GM21619 (cell line): Measurements from ENCODE around the gene STX19.
A peak's percentile ranks its signal among the peaks of the same experiment; 100 is the strongest.

Experiments used
- ATAC-seq: cut with Tn5 transposase; IDR thresholded peaks from one replicate; pipeline ENCODE4 v1.9.1; 2021; ENCODE audit not compliant: unreplicated experiment

STX19 gene

GRCh38 chr3:94043285-94043684, 14.9 kb upstream of the STX19 start:
- no peak for ATAC-seq

DNA sequence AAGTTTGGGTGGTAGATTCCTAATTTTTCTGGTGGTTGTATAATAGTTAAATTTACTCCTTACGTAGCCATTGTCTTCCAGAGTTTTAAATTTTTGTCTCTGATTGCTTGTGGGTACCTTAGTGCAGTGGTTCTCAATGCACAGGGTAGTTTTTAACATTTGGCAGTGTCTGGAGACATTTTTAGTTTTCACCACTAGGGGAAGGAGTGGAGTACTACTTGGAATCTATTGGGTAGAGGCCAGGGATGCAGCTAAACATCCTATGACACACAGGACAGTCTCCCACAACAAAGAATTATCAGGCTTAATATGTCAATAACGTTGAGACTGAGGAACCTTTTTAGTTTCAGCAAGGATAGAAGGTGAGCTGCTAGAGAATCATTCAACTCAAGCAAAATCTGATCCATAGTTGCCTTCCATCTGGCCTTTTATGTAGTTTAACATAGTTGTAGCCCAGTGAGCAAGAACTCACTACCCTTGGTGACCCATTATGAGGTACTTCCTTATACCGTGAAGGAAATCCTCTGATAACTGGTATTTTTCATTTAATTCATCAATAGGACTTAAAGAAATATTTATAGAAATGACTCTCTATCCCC, 8.6 kb upstream of the STX19 start:
- peak; percentile 82 for ATAC-seq

DNA sequence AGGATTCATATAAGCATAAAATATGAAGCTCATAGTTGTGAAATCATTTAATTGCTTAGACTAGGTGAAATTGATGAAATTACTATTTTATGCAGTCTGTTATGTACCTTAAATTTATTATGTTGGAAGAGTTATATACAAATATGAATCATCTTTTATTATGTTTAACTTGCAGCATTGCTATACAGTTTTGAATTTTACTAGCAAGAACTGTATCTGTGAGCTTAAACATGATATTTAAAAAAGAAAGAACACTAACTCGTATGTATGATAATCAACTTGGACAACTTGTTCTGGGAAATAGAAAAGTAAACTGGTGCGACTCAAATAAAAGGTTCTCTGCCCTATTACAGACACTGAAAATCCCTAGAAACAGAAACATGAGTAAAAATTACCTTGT, 1.8 kb downstream of the STX19 start:
- ATAC-seq: no peak

DNA sequence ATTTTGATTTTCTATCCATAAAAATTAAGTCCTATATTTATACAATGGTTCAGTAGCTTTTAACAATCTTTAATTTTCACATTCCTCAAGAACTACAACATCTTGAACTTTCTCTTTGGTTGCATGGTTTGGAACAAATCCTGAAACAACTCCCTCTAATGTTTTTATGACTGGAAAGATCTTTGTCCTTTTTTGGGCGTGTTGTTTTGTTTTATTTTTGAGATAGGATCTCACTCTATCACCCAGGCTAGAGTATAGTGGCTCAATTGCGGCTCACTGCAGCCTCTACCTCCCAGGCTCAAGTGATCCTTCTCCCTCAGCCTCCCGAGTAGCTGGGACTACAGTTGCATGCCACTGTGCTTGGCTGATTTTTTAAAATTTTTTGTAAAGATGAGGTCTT, 4.0 kb downstream of the STX19 start:
- no peak for ATAC-seq

- no peak for ATAC-seq
These were observed 8.1 kb downstream of the STX19 start for GRCh38 chr3:94020293-94020692.

DNA sequence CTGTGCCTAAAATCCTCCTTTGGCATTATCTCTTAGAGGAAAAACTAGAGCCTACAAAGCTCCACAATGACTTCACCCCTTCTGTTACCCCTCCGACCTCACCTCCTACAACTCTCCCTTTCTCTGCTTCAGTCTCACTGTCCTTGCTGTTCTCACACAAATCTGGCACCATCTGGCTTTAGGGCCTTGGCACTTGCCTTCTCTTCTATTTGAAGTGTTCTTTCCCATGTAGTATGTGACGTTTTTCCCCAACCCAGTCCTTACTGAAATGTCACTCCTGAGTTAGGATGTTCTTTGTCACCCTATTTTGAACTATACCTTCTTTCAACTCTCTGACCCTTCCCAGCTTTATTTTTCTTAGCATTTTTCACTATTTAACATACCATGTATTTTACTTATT, 8.7 kb downstream of the STX19 start:
- ATAC-seq: no peak

- ATAC-seq: no peak
These were observed 13.4 kb downstream of the STX19 start for GRCh38 chr3:94015025-94015424.

GRCh38 chr3:94012185-94012584, 16.2 kb downstream of the STX19 start:
- ATAC-seq: no peak

- no peak for ATAC-seq
These were observed 17.1 kb downstream of the STX19 start for GRCh38 chr3:94011233-94011711.

- ATAC-seq: no peak
These were observed 18.8 kb downstream of the STX19 start for GRCh38 chr3:94009608-94010007.

DNA sequence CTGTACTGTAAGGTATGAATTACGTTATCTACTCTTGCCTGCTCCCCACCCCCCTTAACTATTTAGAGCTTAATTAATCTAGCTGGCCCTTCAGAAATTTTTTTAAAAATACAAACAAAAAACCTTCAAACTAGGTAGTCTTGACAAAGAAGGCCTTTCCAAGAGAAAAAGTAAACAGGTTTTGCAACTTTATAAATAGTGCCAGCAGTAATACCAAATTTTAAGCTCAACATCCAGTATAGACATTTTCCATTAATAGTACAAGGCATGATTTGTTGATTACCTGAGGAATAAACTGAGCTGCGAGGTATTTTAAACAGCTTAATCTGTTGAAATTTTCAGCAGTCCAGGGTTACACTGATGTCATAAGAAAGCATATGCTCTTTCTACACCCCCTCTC, 20.1 kb downstream of the STX19 start:
- no peak for ATAC-seq

DNA sequence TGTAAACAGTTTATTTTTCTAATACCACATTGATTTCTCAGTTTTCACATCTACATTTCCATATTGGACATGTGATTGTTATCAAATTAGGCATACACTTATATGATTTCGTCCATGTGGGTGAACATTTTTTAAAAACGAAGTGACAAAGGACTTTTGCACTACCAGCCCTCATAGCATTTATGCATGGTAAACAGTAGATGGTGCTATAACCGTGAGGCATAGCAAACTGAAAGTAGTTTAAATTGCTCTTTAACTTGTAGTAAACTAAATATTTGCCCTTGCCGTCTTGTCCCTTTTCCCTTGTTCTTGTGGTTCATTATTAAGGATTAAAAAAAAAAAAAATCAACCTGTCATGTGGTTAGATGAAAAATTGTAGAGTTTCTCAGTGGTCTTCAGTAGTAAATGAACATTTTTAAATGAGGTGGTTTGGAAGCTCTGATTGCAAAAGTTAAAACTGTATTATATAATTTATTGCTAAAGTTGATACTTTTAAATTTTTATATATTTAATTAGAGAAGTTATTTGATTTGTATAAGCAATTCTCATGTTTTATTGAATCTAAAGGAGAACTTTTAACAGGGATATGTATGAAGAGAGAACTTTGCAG, 24.0 kb downstream of the STX19 start:
- ATAC-seq: peak; percentile 95

- ATAC-seq: no peak
These were observed 26.4 kb downstream of the STX19 start for GRCh38 chr3:94001827-94002495.

- no peak for ATAC-seq
These were observed 27.2 kb downstream of the STX19 start for GRCh38 chr3:94001191-94001590.

DNA sequence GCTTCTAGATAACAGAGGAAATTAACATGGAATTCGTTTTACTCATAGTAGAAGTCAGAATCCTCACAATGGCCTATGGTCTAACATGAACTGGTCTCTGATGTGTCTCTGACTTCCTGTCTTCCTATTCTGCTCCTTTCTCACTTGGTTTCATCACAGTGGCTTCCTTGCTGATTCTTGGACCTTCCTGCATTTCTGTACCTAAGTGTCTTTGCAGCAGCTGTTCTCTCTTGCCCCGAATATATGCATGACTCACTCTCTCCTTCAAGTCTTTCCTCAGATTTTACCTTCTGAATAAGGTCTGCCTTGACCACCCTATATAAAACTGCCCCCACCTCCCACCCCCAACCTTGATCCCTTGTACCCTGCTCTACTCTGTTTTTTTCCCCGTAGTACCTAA, 34.3 kb downstream of the STX19 start:
- no peak for ATAC-seq

DNA sequence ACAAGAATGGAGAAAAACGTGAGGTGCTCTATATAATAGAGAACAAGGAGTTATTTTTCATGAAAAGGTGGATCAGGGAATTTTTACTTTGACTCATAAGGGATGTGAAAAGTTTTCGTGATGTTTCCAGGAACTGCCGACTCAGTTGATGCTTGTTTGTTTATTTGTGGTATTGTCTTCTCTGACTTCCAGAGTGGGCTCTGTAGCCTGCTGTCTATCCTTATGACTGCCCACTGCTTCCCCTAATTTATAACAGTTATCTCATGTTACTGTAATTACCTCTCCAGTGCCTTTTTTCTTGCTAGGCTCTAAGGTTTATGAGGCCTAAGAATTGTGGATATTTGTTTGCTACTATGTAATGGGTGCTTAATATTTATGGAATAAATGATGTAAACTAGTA, 36.2 kb downstream of the STX19 start:
- no peak for ATAC-seq

GRCh38 chr3:93991631-93992030, 36.8 kb downstream of the STX19 start:
- no peak for ATAC-seq

- no peak for ATAC-seq
These were observed 39.2 kb downstream of the STX19 start for GRCh38 chr3:93989241-93989640.

DNA sequence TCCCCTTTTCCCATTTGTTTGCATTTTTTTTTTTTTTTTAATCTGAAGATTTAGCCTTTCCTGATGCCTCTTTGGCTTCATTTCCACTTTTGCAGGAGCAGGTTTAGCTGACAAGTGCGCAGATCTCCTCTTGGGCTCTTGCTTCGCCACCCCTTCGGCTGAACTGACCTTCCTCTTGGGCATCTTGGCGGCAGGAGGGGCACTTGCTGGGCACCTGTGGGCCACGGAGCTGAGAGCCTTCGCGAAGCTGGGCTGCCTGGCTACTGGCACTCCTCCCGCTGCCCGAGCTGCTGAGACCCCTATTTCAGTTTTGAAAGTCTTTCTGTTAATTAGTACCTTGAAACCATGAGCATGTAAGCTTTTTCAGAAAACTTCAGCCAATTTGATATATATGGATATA, 39.6 kb downstream of the STX19 start:
- no peak for ATAC-seq

DNA sequence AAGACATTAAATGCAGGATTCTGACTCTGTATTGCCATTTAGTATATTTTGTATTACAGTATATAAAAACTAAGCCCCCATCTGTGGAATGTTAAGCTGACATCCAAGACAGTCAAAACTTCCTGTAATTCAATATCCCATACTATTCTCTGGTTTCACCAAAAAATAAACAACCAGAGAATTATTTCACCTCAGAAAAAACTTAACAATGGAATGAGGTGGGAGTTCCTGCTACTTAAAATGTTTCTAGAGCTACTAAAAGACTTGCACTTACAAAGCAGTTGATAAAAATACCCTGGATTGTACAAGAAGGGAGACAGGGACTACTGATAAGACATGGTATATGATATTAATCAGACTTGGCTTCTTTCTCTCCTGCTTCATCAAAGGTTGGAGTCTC, 40.1 kb downstream of the STX19 start:
- ATAC-seq: no peak

- ATAC-seq: no peak
These were observed 43.8 kb downstream of the STX19 start for GRCh38 chr3:93984618-93985017.

DNA sequence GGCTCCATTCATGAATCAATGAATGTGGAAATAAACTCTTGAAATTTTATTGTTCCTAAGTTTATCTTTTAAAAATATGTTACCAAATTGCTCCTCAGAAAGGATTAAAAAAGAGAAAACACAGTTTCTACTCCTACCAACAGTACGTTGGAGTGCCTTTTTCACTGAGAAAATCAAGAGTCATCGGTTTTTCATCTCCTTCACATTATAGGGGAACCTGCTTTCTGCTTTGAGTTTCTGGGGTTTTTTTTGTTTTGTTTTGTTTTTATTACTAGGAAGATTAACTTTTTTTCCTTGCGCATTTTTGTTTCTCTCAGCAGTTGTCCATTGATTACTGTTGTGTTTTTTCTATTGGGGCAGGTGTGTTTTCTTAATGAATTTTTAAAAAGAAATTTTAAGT, 45.0 kb downstream of the STX19 start:
- no peak for ATAC-seq

DNA sequence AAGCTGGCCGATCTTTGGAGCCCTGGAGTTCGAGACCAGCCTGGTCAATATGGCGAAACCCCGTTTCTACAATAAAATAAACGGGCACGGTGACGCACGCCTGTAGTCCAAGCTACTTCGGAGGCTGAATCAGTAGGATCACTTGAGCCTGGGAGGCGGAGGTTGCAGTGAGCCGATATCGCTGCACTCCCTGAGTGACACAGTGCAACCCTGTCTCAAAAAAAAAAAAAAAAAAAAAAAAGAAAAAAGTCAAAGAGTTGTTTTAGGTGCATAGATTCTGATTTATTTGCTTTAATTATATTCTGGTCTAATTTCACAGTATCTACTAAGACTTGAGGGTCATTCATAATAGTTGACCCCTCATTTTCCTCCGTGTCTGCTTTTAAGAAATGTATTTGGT, 46.7 kb downstream of the STX19 start:
- no peak for ATAC-seq
